ENCODE data around the gene EPB41L3.

EPB41L3 gene

GRCh38 chr18:5467671-5468070 lies 76.1 kb downstream of the EPB41L3 start:
- no peak overlapping the region for H3K4me3 ChIP-seq (replicated peaks; ENCODE audit: low read depth, low read length)
- DNase-seq (ENCODE audit: low read depth): no peak
- TF ChIP-seq CTCF (IDR thresholded peaks at IDR 0.05; ENCODE audit: low read length, missing control alignments): no peak

- no peak for TF ChIP-seq CTCF (IDR thresholded peaks at IDR 0.05; ENCODE audit: low read length, missing control alignments)
- no peak for DNase-seq (ENCODE audit: low read depth)
- H3K4me3 ChIP-seq (replicated peaks; ENCODE audit: low read depth, low read length): no peak overlapping the region
These were observed 77.5 kb downstream of the EPB41L3 start for GRCh38 chr18:5466256-5466655.

- TF ChIP-seq CTCF (IDR thresholded peaks at IDR 0.05; ENCODE audit: low read length, missing control alignments): no peak
- peak; percentile 8 for DNase-seq (ENCODE audit: low read depth)
- no peak overlapping the region for H3K4me3 ChIP-seq (replicated peaks; ENCODE audit: low read depth, low read length)
These were observed 79.5 kb downstream of the EPB41L3 start for GRCh38 chr18:5464251-5464650.

GRCh38 chr18:5463831-5464230 lies 80.0 kb downstream of the EPB41L3 start:
- no peak overlapping the region for H3K4me3 ChIP-seq (replicated peaks; ENCODE audit: low read depth, low read length)
- no peak for TF ChIP-seq CTCF (IDR thresholded peaks at IDR 0.05; ENCODE audit: low read length, missing control alignments)
- no peak for DNase-seq (ENCODE audit: low read depth)

GRCh38 chr18:5463390-5463789 lies 80.4 kb downstream of the EPB41L3 start:
- no peak overlapping the region for H3K4me3 ChIP-seq (replicated peaks; ENCODE audit: low read depth, low read length)
- TF ChIP-seq CTCF (IDR thresholded peaks at IDR 0.05; ENCODE audit: low read length, missing control alignments): no peak
- peak; percentile 93 for DNase-seq (ENCODE audit: low read depth)

GRCh38 chr18:5462227-5462626 lies 81.6 kb downstream of the EPB41L3 start:
- H3K4me3 ChIP-seq (replicated peaks; ENCODE audit: low read depth, low read length): no peak overlapping the region

More at GRCh38 chr18:5462227-5462626, 81.6 kb downstream of the EPB41L3 start:
- no peak for TF ChIP-seq CTCF (IDR thresholded peaks at IDR 0.05; ENCODE audit: low read length, missing control alignments)
- no peak for DNase-seq (ENCODE audit: low read depth)
